Brain microvascular endothelial cell (primary cell): ENCODE data around the gene CCT6B.

ENCODE experiments used
- DNase-seq: peaks from one replicate; pipeline ENCODE4 v3.0.0-alpha.2; 2020
- H3K27ac ChIP-seq: fragments of 250-450 bp; sonication (Bioruptor Pico); 2 replicates; pipeline ENCODE4 v1.5.1; 2020; ENCODE audit warnings: mild to moderate bottlenecking, moderate library complexity
- H3K27me3 ChIP-seq: fragments of 250-450 bp; sonication (Bioruptor Pico); replicated peaks from 2 replicates; pipeline ENCODE4 v1.5.1; 2020; ENCODE audit warnings: mild to moderate bottlenecking
- H3K36me3 ChIP-seq: fragments of 250-450 bp; sonication (Bioruptor Pico); replicated peaks from 2 replicates; pipeline ENCODE4 v1.5.1; 2020; ENCODE audit warnings: mild to moderate bottlenecking
- H3K4me3 ChIP-seq: 2 replicates; pipeline ENCODE4 v1.5.1; 2011; ENCODE audit warnings: low read depth, mild to moderate bottlenecking, control low read depth, low read length, moderate library complexity
- CTCF ChIP-seq: IDR thresholded peaks from 2 replicates; pipeline ENCODE4 v1.5.1; 2011; ENCODE audit warnings: low read depth, mild to moderate bottlenecking, moderate library complexity, low read length, control low read depth, inconsistent platforms; ENCODE audit errors: missing control alignments
- in situ Hi-C: cut with HindIII; loops from 2 replicates; pipeline ENCODE4 v1.10.0; 2017; ENCODE audit warnings: low sequenced_read_pairs, low pct_ligation_motif_present

The CCT6B gene

GRCh38 chr17:34892461-34893249 lies 68.6 kb downstream of the CCT6B start:
- H3K36me3 ChIP-seq, result no peaks in the 10 kb centered on the region
- in situ Hi-C loops, result no loop called here
- TF ChIP-seq CTCF, result peak; percentile 33
- DNase-seq, result no peak
- H3K27ac ChIP-seq, result no peak overlapping the region
- H3K4me3 ChIP-seq, result no peak overlapping the region
- H3K27me3 ChIP-seq, result no peaks in the 10 kb centered on the region

GRCh38 chr17:34886831-34887230 lies 74.4 kb downstream of the CCT6B start:
- DNase-seq, result no peak
- Histone ChIP-seq H3K27me3 (no peaks in the 10 kb centered on the region), H3K4me3 (no peak overlapping the region), H3K36me3 (no peaks in the 10 kb centered on the region), H3K27ac (no peak overlapping the region)
- TF ChIP-seq CTCF, result no peak
- in situ Hi-C loops, result no loop called here

- H3K36me3 ChIP-seq, result no peaks in the 10 kb centered on the region
- H3K27ac ChIP-seq, result no peak overlapping the region
- in situ Hi-C loops, result no loop called here
- no peak for DNase-seq
- H3K27me3 ChIP-seq, result no peaks in the 10 kb centered on the region
- no peak overlapping the region for H3K4me3 ChIP-seq
- TF ChIP-seq CTCF, result no peak
These were observed 76.2 kb downstream of the CCT6B start for GRCh38 chr17:34885076-34885475.

GRCh38 chr17:34884597-34884996 lies 76.7 kb downstream of the CCT6B start:
- Histone ChIP-seq H3K27me3 (no peaks in the 10 kb centered on the region), H3K36me3 (no peaks in the 10 kb centered on the region), H3K27ac (no peak overlapping the region), H3K4me3 (no peak overlapping the region)
- in situ Hi-C loops, result no loop called here
- DNase-seq, result no peak
- no peak for TF ChIP-seq CTCF

GRCh38 chr17:34883106-34884000 lies 77.9 kb downstream of the CCT6B start:
- no peak for DNase-seq
- Histone ChIP-seq H3K27me3 (no peaks in the 10 kb centered on the region), H3K36me3 (no peaks in the 10 kb centered on the region), H3K4me3 (no peak overlapping the region), H3K27ac (no peak overlapping the region)
- in situ Hi-C loops, result no loop called here
- no peak for TF ChIP-seq CTCF
